AG10803 (cell line): ENCODE data around the gene NPIPA3.
"Not testable (repeated sequence)": the region's sequence is repeated elsewhere in the genome, so short reads cannot be mapped to it uniquely, and the experiment has no call there.

Experiments
- DNase-seq: peaks from one replicate; pipeline ENCODE4 v3.0.0; 2010; ENCODE audit warnings: low read depth
- H3K4me3 ChIP-seq: 2 replicates; pipeline ENCODE4 v1.5.1; 2011; ENCODE audit warnings: mild to moderate bottlenecking, low read length, control low read depth

Gene NPIPA3

DNA sequence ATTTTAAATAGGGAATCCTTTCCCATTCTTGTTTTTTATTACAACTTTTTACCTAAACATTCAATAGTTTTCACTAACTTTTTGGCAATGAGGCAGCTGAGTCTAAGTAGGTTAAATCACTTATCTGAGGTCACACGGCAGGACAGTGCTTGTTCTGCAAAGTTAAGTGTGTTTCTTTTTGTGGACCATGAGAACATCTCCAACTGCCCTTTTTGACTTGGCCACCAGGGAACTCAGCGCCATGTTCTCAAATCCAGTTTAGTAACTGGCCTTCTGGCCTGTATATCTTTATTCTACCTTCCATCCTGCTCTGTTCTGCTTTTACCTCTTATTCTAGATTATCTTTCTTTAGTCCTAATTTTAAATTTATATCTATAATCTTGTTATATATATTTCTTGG lies 70.4 kb downstream of the NPIPA3 start:
- not testable (repeated sequence) for H3K4me3 ChIP-seq, DNase-seq

GRCh38 chr16:14775624-14776023 lies 72.4 kb downstream of the NPIPA3 start:
- not testable (repeated sequence) for H3K4me3 ChIP-seq, DNase-seq
